Activated CD8-positive, alpha-beta memory T cell treated with anti-CD3 and anti-CD28 coated beads for 24 hours (primary cell): Measurements from ENCODE around the gene CGGBP1.

Source experiments
- DNase-seq: peaks from one replicate; pipeline ENCODE4 v3.0.0-alpha.2; 2020

Gene CGGBP1

DNA sequence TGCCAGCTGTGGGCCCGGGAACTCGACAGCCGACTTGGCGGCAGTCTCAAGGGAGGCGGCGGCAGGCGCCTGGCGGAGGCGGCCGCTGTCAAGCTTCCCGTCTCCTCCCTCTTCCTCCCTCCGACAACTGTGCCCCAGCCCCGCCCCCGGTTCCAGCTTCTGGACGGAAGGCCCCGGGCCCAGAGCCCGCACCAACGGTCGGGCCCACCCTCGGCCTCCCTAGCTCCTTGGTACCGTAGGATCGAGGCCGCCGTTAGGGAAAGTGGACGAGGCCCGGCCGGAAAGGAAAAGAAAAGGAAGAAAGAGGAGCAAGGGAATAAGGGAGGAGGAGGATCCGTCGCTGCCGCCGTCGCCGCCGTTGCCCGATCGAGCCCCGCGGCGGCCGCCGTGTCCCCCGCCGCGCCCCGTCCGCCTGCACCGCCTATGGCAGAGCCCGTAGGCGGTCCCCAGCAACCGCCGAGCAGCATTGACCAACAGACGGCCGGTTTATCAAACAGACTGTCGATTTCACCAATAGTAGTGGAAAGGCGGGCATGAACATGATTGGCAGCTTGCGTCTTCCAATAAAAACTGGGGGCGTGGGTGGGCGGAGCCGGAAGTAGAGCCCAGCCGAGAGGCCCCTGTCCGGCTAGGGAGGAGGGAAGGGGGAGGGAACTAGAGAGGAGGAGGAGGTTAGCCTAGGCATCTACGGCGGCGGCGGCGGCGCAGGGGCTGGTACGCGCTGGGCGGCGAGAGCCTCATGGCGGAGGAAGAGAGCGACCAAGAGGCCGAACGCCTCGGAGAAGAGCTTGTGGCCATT, at the start of gene CGGBP1, which contains the start of gene ZNF654:
TSS of gene CGGBP1 (minus strand) at position 425 of the 799 bp plus-strand sequence. CDS start 3,029 bp downstream, outside the sequence.
TSS of gene ZNF654 (plus strand) at position 675 of the 799 bp plus-strand sequence. CDS start at position 740, 65 bp downstream.
- peak; percentile 100 for DNase-seq

- DNase-seq, result no peak
Measured at GRCh38 chr3:88105325-88105724, 46.5 kb upstream of the CGGBP1 start.

DNA sequence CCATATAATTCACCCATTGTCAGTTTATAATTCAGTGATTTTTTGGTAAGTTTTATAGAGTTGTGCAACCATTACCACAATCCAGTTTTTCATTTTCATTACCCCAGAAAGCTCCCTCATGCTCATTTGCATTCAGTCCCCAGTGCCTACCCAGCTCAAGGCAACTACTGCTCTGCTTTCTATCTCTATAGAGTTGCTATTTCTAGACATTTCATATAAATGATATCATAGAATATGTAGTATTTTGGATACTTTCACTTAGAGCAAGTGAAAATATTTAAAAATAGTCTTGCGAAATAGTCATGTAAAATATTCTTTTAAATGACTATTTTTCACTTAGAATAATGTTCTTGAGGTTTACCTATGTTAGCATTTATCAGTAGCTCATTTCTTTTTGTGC, 42.3 kb upstream of the CGGBP1 start:
- no peak for DNase-seq

DNA sequence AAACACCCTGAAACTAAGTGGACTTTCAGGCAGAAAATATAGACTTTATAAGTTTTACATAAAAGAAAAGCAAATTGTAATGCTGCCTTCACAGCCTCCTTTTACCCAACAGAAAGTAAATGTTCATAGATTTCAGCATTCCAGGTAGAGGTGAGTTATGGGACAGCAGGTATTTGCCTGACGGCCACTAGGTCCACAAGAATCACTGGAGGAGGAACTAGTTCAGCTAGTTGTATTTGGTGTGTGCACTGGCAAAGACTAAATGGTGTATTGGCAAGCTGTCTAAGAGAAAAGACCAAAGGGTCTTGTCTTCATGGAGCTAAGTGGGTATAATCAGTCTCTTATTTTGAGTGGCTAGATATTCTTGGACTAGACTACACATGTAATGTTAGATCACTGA, 34.5 kb upstream of the CGGBP1 start:
- DNase-seq, result no peak

- DNase-seq, result no peak
Measured at GRCh38 chr3:88092270-88092669, 33.5 kb upstream of the CGGBP1 start.

DNA sequence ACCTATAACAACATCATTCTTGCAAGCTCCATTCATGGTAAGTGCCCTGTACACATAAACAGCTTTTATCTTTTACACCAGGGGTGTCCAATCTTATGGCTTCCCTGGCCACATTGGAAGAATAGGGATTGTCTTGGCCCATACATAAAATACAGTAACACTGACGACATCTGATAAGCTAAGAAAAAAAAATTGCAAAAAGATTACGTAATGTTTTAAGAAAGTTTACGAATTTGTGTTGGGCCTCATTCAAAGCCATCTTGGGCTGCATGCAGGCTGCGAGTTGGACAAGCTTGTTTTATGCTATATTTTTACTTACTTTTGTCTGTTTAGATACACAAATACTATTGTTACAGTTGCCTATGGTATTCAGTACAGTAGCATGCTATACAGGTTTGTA, 31.9 kb upstream of the CGGBP1 start:
- DNase-seq, result no peak

- no peak for DNase-seq
Measured at GRCh38 chr3:88084097-88084501, 25.3 kb upstream of the CGGBP1 start.

DNA sequence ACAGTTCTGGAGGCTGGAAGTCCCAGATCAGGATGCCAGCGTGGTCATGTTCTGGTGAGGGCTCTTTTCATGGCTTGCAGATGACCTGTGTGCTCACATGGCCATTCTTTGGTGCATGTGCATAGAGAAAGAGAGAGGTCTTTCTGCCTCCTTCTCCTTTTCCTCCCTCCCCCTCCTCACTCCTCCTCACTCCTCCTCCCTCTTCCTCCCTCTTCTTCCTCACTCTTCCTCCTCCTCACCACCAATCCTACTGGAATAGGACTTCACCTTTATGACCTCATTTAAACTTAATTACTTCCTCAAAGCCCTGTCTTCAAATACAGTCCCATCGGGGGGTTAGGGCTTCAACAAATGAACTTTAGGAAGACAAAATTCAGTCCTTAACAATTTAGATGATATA, 24.0 kb upstream of the CGGBP1 start:
- no peak for DNase-seq

GRCh38 chr3:88078932-88079331, 20.1 kb upstream of the CGGBP1 start:
- DNase-seq, result no peak

GRCh38 chr3:88076712-88077111, 17.9 kb upstream of the CGGBP1 start:
- no peak for DNase-seq

GRCh38 chr3:88075497-88075896, 16.7 kb upstream of the CGGBP1 start:
- DNase-seq, result no peak

DNA sequence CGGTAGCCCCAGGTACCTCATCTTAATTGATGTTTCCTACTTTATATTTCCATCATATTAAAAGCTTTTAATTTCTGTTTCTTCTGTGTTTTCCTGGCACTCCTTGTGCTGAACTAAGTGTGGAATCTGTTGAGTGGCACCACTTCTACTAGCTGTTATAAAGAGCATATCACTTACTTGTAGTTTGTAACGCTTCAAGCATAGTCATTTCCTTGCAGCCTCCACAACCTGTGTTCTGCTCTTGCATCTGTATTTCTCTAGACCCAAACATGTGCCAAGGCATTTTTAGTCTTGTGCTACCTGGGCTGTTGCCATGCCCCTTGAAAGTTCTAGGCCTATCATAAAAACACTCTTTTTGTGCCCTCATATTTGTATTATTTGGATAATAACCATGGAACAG, 16.3 kb upstream of the CGGBP1 start:
- DNase-seq, result no peak

DNA sequence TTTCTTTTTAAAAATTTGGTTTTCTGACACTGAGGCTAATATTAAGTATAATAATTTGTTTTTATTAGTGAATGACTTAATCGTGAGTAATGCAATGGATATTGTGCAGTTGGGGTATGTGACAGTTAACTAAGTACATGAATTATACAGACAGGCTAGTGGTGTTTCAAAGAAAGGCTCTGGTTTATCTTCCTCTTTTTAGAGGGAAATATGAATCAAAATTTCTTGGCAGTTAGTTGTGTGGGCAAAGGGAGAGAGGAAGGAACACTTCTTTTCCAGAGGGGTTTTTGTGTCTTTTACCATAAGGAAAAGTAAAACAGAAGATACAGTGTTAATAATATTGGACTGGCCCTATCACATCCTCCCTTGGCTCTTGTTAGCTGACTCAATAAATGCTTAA, 2.9 kb upstream of the CGGBP1 start:
- DNase-seq, result no peak

- DNase-seq, result no peak
Measured at GRCh38 chr3:88059380-88060170, 770 bp upstream of the CGGBP1 start.

DNA sequence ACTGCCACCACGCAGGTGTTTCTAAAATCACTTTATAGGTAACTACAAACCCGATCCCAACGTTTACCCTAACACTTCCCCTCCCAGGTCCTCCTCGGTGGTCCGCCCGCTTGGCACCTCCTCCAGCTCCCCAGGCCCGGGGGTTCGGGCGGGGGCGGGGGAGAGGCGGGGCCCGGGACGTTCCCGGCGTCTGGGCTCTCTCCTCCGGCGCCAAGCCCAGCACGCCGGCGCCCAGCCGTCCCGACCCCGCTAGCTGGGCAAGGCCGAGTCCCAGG, 562 bp downstream of the CGGBP1 start:
- no peak for DNase-seq

DNA sequence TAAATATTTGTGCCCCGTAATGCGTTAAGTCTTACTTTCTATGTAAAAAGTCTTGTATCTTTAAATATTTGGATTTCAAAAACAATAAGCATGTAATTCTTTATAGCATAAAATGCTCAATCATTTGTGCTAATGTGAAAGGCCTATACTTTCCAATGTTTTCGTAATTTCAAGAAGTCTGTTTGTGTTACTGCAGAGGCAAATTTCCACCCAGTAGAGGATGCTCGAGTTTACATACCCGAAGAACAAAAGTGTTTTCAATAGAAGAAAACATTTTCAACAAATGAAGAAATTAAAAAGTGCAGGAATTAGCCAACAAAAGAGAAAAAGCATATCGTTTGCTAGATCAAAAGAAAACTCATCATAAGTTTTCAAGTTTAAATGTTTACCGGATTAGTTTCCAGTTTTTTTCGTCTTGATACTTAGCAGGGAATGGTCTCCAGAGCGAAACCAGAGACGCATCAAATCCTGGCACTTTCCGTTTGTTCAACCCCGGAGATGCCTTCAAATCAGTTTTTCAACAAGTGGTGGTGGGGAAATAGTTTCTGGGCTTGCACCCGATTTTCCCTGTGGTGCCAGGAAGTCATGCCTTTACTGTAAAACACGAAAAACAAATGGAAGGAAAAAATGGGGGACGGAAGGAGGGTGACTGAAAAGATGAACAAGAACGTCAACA, 1.0 kb downstream of the CGGBP1 start:
- DNase-seq, result no peak

DNA sequence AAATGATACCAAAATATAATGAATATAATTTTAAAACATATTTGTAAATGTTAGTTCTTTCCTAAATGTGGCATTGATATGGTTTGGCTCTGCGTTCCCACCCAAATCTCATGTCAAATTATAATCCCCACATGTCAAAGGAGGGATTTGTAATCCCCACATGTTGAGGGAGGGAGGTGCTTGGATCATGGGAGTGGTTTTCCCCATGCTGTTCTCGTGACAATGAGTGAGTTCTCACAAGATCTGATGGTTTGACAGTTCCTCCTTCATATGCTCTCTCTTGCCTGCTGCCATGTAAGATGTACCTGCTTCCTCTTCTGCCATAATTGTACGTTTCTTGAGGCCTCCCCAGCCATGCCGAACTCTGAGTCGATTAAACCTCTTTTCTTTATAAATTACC, 12.0 kb downstream of the CGGBP1 start:
- DNase-seq, result no peak

DNA sequence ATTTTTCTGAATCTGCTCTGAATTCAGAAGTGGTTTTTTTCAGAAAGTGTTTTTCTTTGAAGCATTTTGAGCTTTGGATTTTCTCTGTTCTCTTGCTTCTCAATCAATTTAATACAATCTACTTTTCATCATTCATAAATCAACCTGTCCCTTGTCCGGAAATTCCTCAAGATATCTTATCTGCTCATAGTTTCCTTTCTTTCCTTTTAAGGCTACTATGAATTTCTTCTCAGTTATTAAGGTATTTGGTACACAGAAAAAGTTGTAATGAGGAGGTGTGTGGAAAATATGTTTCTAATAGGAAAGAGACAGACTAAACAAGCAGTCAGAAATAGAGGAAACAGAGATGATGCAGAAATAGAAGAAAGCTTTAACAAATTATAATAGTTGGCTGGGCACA, 14.4 kb downstream of the CGGBP1 start:
- DNase-seq, result no peak

GRCh38 chr3:88041005-88041404, 17.8 kb downstream of the CGGBP1 start:
- no peak for DNase-seq

GRCh38 chr3:88040529-88040928, 18.3 kb downstream of the CGGBP1 start:
- no peak for DNase-seq

DNA sequence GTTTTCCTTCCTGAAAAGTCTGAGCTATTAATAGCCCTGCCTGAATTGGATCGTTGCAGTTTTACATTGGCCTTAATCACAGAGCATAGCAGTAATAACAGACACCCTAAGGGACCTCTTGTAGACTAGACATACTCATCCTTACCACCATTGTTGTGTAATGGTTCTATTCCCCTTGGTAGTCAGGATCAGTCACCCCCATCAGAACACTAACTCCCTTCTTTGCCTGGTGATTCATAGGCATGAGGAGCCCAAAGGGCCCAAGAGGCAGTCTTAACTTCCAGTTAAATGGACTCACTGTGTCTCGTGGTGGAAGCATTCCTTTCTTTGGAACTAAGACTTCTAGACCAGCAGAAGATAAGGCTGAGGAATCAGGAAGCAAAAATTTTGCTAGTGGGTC, 20.2 kb downstream of the CGGBP1 start:
- no peak for DNase-seq

GRCh38 chr3:88036221-88036620, 22.6 kb downstream of the CGGBP1 start:
- no peak for DNase-seq

DNA sequence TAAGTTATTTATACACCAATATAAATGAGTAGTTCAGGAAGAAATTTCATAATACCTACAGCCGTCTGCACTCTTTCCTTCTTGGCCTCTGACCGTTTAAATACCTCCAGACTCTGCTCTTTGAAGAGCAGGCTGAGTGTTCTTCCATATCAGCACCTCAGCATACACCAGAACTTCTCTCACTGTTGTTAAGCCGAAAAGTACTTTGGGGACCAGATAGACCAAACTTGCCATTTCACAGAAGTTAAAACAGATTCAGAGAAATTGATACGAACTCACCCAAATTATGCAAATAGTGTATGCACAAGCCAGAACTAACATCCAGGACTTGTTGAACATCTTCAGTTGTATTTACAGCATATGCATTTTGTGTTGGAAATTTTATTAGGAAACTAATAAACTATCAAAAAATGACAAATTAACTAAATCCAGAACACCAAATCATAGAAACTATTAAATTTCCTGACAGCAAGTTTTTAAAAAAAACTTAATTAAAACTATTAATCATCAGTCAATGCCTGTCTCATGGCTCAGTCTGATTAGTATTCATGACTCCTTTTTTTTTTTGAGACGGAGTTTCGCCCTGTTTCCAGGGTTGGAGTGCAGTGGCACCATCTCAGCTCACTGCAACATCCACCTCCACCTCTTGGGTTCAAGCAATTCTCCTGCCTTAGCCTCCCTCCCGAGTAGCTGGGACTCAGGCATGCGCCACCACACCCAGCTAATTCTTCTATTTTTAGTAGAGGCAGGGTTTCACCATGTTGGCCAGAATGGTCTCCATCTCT, 24.1 kb downstream of the CGGBP1 start:
- DNase-seq, result no peak
